PC-3 (cell line): ENCODE measurements around the gene MADCAM1. TPM values are rescaled to one million over a fixed set of nuclear protein-coding genes. Genes with fewer than 3 reads are reported as not detected.

ENCODE experiments used
- ATAC-seq: fragments of 200-7000 bp; cut with Tn5 transposase; 2 replicates; pipeline ENCODE4 v1.9.1; 2020; ENCODE audit warnings: mild to moderate bottlenecking, moderate library complexity
- BruUV-seq: library from RNA; stranded (reverse); fragments of 400-500 nt; replicated peaks from 2 replicates; lab custom pipeline; 2021; lab: Mats Ljungman, UMichigan
- CTCF ChIA-PET: fragments of 300-600 bp; sonication (Branson Sonifier 250); formaldehyde crosslinking; loops from one replicate; lab custom pipeline; 2022; ENCODE audit warnings: antibody characterized with exemption; lab: Charles Lee
- POLR2A ChIA-PET: fragments of 300-600 bp; sonication (Branson Sonifier 250); formaldehyde crosslinking; loops from one replicate; lab custom pipeline; 2022; ENCODE audit warnings: antibody characterized with exemption; ENCODE audit not compliant: unreplicated experiment; lab: Charles Lee
- DNase-seq: peaks from one replicate; pipeline ENCODE4 v3.0.0-alpha.2; 2015
- H2AFZ ChIP-seq: fragments of 300-600 bp; sonication (generic); 2 replicates; pipeline ENCODE4 v1.6.0; 2016; ENCODE audit warnings: antibody characterized with exemption, low read length
- H3F3A ChIP-seq: fragments of 300-600 bp; sonication (generic); one replicate; pipeline ENCODE4 v1.6.0; 2017; ENCODE audit warnings: antibody characterized with exemption, low read length, control low read depth, mild to moderate bottlenecking; ENCODE audit not compliant: unreplicated experiment
- H3K27ac ChIP-seq: fragments of 300-600 bp; sonication (generic); 2 replicates; pipeline ENCODE4 v1.5.1; 2016; ENCODE audit warnings: mild to moderate bottlenecking, low read length
- H3K27me3 ChIP-seq: fragments of 300-600 bp; sonication (generic); 2 replicates; pipeline ENCODE4 v1.6.1; 2016; ENCODE audit warnings: low read length, mixed read lengths
- H3K36me3 ChIP-seq: fragments of 300-600 bp; sonication (generic); 2 replicates; pipeline ENCODE4 v1.6.1; 2016; ENCODE audit warnings: low read depth, mixed run types, low read length, mixed read lengths
- H3K4me1 ChIP-seq: fragments of 300-600 bp; sonication (generic); 2 replicates; pipeline ENCODE4 v1.5.1; 2016; ENCODE audit warnings: low read length; ENCODE audit not compliant: insufficient read depth
- H3K4me2 ChIP-seq: fragments of 300-600 bp; sonication (generic); 2 replicates; pipeline ENCODE4 v1.6.0; 2016; ENCODE audit warnings: low read length
- H3K4me3 ChIP-seq: fragments of 300-600 bp; sonication (generic); 2 replicates; pipeline ENCODE4 v1.5.1; 2016; ENCODE audit warnings: mild to moderate bottlenecking, low read length, mixed read lengths
- H3K79me2 ChIP-seq: fragments of 300-600 bp; sonication (generic); 2 replicates; pipeline ENCODE4 v1.6.1; 2017; ENCODE audit warnings: low read length, mixed read lengths
- H3K9ac ChIP-seq: fragments of 300-600 bp; sonication (generic); 2 replicates; pipeline ENCODE4 v1.6.0; 2016; ENCODE audit warnings: mild to moderate bottlenecking, low read length
- H3K9me2 ChIP-seq: fragments of 300-600 bp; sonication (generic); replicated peaks from 2 replicates; pipeline ENCODE4 v1.6.1; 2016; ENCODE audit warnings: mixed run types, low read length, mixed read lengths
- H3K9me3 ChIP-seq: fragments of 300-600 bp; sonication (generic); 2 replicates; pipeline ENCODE4 v1.6.1; 2016; ENCODE audit warnings: low read length, mixed read lengths
- H4K20me1 ChIP-seq: fragments of 300-600 bp; sonication (generic); 2 replicates; pipeline ENCODE4 v1.6.1; 2016; ENCODE audit warnings: low read length, mixed read lengths
- CTCF ChIP-seq: fragments of 300-600 bp; sonication (generic); conservative IDR thresholded peaks from 2 replicates; pipeline ENCODE4 v1.5.1; 2017; ENCODE audit warnings: antibody characterized with exemption, low read depth, mild to moderate bottlenecking, low read length
- EZH2 ChIP-seq: fragments of 300-600 bp; sonication (generic); IDR thresholded peaks from one replicate; pipeline ENCODE4 v1.6.1; 2017; ENCODE audit warnings: antibody characterized with exemption, mild to moderate bottlenecking, low read length; ENCODE audit not compliant: unreplicated experiment
- EZH2phosphoT487 ChIP-seq: fragments of 300-600 bp; sonication (generic); IDR thresholded peaks from 2 replicates; pipeline ENCODE4 v1.6.1; 2018; ENCODE audit warnings: mild to moderate bottlenecking, antibody characterized with exemption, low read length, borderline replicate concordance
- intact Hi-C: fragments of 100-400 bp; cut with micrococcal nuclease; formaldehyde crosslinking; loops from 2 replicates; pipeline ENCODE4 v1.9.0; 2023
- total RNA-seq: library from RNA; depleted of rRNA; stranded (reverse); fragments of >200 nt; gene quantifications from 2 replicates; pipeline ENCODE4 v1.2.3, GENCODE V29; 2014

Gene MADCAM1
- total RNA-seq, 1 experiment from 2014 or later, result 0.11 TPM

GRCh38 chr19:461721-462551 is 34.4 kb upstream of the MADCAM1 start:
- ChIA-PET CTCF (no interaction called here), POLR2A (no interaction called here)
- Histone ChIP-seq H3K79me2 (no peaks in the 10 kb centered on the region), H3K27ac (no peak overlapping the region), H3K36me3 (no peaks in the 10 kb centered on the region), H3K4me2 (peak overlapping the region; percentile 82), H3K9ac (no peak overlapping the region), H3F3A (no peaks in the 10 kb centered on the region), H3K27me3 (no peaks in the 10 kb centered on the region), H4K20me1 (no peaks in the 10 kb centered on the region), H3K4me1 (no peaks in the 10 kb centered on the region), H3K4me3 (peak overlapping the region; percentile 44; the same call in 1 of the 2 replicates), H3K9me3 (no peaks in the 10 kb centered on the region), H3K9me2 (no peaks in the 10 kb centered on the region), H2AFZ (0 out of 2 replicates have a peak overlapping the region, but pooled peaks have one; percentile 57)
- ATAC-seq (peak; percentile 57), DNase-seq (peak; percentile 31)
- intact Hi-C loops, result no loop called here
- no TSS peak for BruUV-seq
- no peak for TF ChIP-seq EZH2phosphoT487
- TF ChIP-seq CTCF, result no peak
- no peak for TF ChIP-seq EZH2

GRCh38 chr19:463483-464207 is 32.6 kb upstream of the MADCAM1 start:
- Histone ChIP-seq H3K4me1 (no peaks in the 10 kb centered on the region), H3K9ac (no peak overlapping the region), H3K79me2 (no peaks in the 10 kb centered on the region), H3K9me3 (no peaks in the 10 kb centered on the region), H3K27me3 (no peaks in the 10 kb centered on the region), H2AFZ (no peak overlapping the region), H3K4me2 (no peak overlapping the region), H3K4me3 (no peak overlapping the region), H3K36me3 (no peaks in the 10 kb centered on the region), H3F3A (no peaks in the 10 kb centered on the region), H3K27ac (no peak overlapping the region), H3K9me2 (no peaks in the 10 kb centered on the region), H4K20me1 (no peaks in the 10 kb centered on the region)
- CTCF ChIA-PET, result no interaction called here
- POLR2A ChIA-PET, result no interaction called here
- BruUV-seq, result no TSS peak
- no peak for DNase-seq
- no peak for ATAC-seq
- intact Hi-C loops, result no loop called here
- TF ChIP-seq EZH2phosphoT487, result no peak
- TF ChIP-seq CTCF, result no peak
- TF ChIP-seq EZH2, result no peak
